K562 (cell line): ENCODE measurements around the gene BMP2K. TPM values are rescaled to one million over a fixed set of nuclear protein-coding genes. Genes with fewer than 3 reads are reported as not detected.

Source experiments
- ATAC-seq: fragments of 200-7000 bp; cut with Tn5 transposase; 3 replicates; pipeline ENCODE4 v1.9.1; 2020; ENCODE audit warnings: moderate library complexity
- BruUV-seq: library from RNA; stranded (reverse); fragments of 400-500 nt; replicated peaks from 2 replicates; lab custom pipeline; 2021; lab: Mats Ljungman, UMichigan
- CTCF ChIA-PET: fragments of 300-600 bp; formaldehyde crosslinking; extraction: SDS; loops from one replicate; lab custom pipeline; 2021; ENCODE audit warnings: low intra/inter-chr PET ratio; lab: Yijun Ruan, JAX
- POLR2A ChIA-PET: fragments of 300-600, 350-650 bp; sonication (Branson Sonifier 250); formaldehyde crosslinking; extraction: SDS; loops from one replicate; lab custom pipeline; 2021; ENCODE audit warnings: antibody characterized with exemption, inconsistent platforms; lab: Yijun Ruan, JAX
- DNase-seq, 4 experiments: peaks; one replicate each; pipeline versions ENCODE4 v3.0.0 to v3.0.0-alpha.2; 2011 to 2018; ENCODE audit warnings: low spot score in 3 of 4, mixed read lengths in 3 of 4; ENCODE audit errors: extremely low read depth in 1 of 4
- FAIRE-seq: peaks from 2 replicates; lab custom pipeline; 2011; peaks lifted over from hg19 to GRCh38; lab: Jason Lieb, UNC
- H2AFZ ChIP-seq: 2 replicates; pipeline ENCODE4 v1.6.0; 2011; ENCODE audit warnings: low read depth, low read length, control low read depth, inconsistent platforms
- H3K27ac ChIP-seq: fragments of 200-600 bp; 3 replicates; pipeline ENCODE4 v1.8.0; 2011; ENCODE audit warnings: low read depth, mild to moderate bottlenecking, control low read depth, inconsistent platforms, low read length, moderate library complexity, mixed read lengths; ENCODE audit errors: extremely low read depth
- H3K27me3 ChIP-seq, 2 experiments: fragments of 300-600 bp in 1 of 2; 2 replicates in 1 of 2; 3 replicates in 1 of 2; pipeline versions ENCODE4 v1.6.0 to v1.8.0; 2011; ENCODE audit warnings: inconsistent platforms in 2 of 2, low read length in 2 of 2, mild to moderate bottlenecking in 1 of 2, mixed read lengths in 1 of 2, moderate library complexity in 1 of 2; ENCODE audit not compliant: control insufficient read depth in 2 of 2, insufficient read depth in 2 of 2
- H3K36me3 ChIP-seq: fragments of 300-600 bp; 3 replicates; pipeline ENCODE4 v1.8.0; 2011; ENCODE audit warnings: mild to moderate bottlenecking, low read length, inconsistent platforms; ENCODE audit not compliant: control insufficient read depth, insufficient read depth
- H3K4me1 ChIP-seq, 2 experiments: fragments of 200-600 bp in 1 of 2; replicated peaks in 1 of 2; 2 replicates in 1 of 2; 3 replicates in 1 of 2; pipeline versions ENCODE4 v1.5.1 to v1.8.0; 2011; ENCODE audit warnings: inconsistent platforms in 2 of 2, low read length in 2 of 2, mild to moderate bottlenecking in 1 of 2, mixed read lengths in 1 of 2, moderate library complexity in 1 of 2; ENCODE audit not compliant: control insufficient read depth in 2 of 2, insufficient read depth in 2 of 2
- H3K4me2 ChIP-seq: 2 replicates; pipeline ENCODE4 v1.6.1; 2011; ENCODE audit warnings: low read length, control low read depth, inconsistent platforms, mixed read lengths; ENCODE audit not compliant: insufficient read depth
- H3K4me3 ChIP-seq: fragments of 200-600 bp; sonication (generic), shearing (Covaris generic); 2 replicates; pipeline ENCODE4 v1.5.1; 2016; ENCODE audit warnings: control low read depth, inconsistent platforms
- H3K79me2 ChIP-seq: fragments of 200-600 bp; 3 replicates; pipeline ENCODE4 v1.8.0; 2011; ENCODE audit warnings: low read length, inconsistent platforms; ENCODE audit not compliant: control insufficient read depth, insufficient read depth
- H3K9ac ChIP-seq, 2 experiments: 2 replicates each; pipeline versions ENCODE4 v1.6.0 to v1.6.1; 2011; ENCODE audit warnings: low read depth in 2 of 2, low read length in 2 of 2, control low read depth in 1 of 2, inconsistent platforms in 1 of 2, mild to moderate bottlenecking in 1 of 2, mixed read lengths in 1 of 2; ENCODE audit not compliant: insufficient read depth in 1 of 2
- H3K9me1 ChIP-seq: one replicate; pipeline ENCODE4 v1.6.0; 2011; ENCODE audit warnings: inconsistent platforms, mild to moderate bottlenecking, low read length, moderate library complexity; ENCODE audit not compliant: control insufficient read depth, insufficient read depth
- H3K9me3 ChIP-seq: replicated peaks from 2 replicates; pipeline ENCODE4 v1.5.1; 2011; ENCODE audit warnings: low read depth, low read length, inconsistent platforms; ENCODE audit not compliant: control insufficient read depth, insufficient read depth
- H4K20me1 ChIP-seq: replicated peaks from 2 replicates; pipeline ENCODE4 v1.6.1; 2011; ENCODE audit warnings: low read length, inconsistent platforms, mixed read lengths; ENCODE audit not compliant: control insufficient read depth, insufficient read depth
- KAT8 ChIP-seq: fragments of 450-650 bp; IDR thresholded peaks from 2 replicates; pipeline ENCODE4 v1.6.1; 2016; ENCODE audit warnings: low read depth, mild to moderate bottlenecking
- PTBP1 ChIP-seq: fragments of 200-400 bp; formaldehyde crosslinking; IDR thresholded peaks from 2 replicates; pipeline ENCODE4 v1.6.1; 2017; ENCODE audit warnings: low read depth, low read length
- RAD21 ChIP-seq, 2 experiments: fragments of 250-450 bp in 1 of 2; fragments of 450-650 bp in 1 of 2; sonication (Bioruptor Pico) in 1 of 2; formaldehyde crosslinking in 1 of 2; IDR thresholded peaks in 1 of 2; conservative IDR thresholded peaks in 1 of 2; 2 replicates each; pipeline versions ENCODE4 v1.4.0 to v1.8.0; 2020 to 2022; ENCODE audit warnings: mild to moderate bottlenecking in 2 of 2, moderate library complexity in 1 of 2
- SMC3 ChIP-seq: conservative IDR thresholded peaks from 2 replicates; pipeline ENCODE4 v1.6.1; 2011; ENCODE audit warnings: low read depth, low read length, improper control_type of control experiment; ENCODE audit not compliant: insufficient read depth
- WGBS: fragments of 100-300 bp; shearing (Covaris generic); methylation state at CpG from one replicate; pipeline ENCODE4 v1.1.6; 2016; ENCODE audit warnings: low coverage, mixed read lengths; ENCODE audit not compliant: insufficient coverage; ENCODE audit errors: missing lambda C conversion rate; 5-methylcytosine and 5-hydroxymethylcytosine counted together
- in situ Hi-C: fragments of 300-500 bp; cut with MboI; formaldehyde crosslinking; loops from 4 replicates; pipeline ENCODE4 v1.15.0; 2018; ENCODE audit warnings: inconsistent platforms, mixed read lengths
- intact Hi-C: fragments of 100-400 bp; cut with micrococcal nuclease; formaldehyde crosslinking; loops from 2 replicates; pipeline ENCODE4 v1.14.2; 2022
- polyA plus RNA-seq, 8 experiments: library from polyadenylated mRNA; depleted of rRNA in 4 of 8; stranded (reverse) in 5 of 8; unstranded in 3 of 8; fragments of >200 nt; fragmentation: Nextera tagmentation in 2 of 8; fragmentation: Illumina TruSeq in 1 of 8; extraction: Ambion mirVana in 2 of 8; extraction: Trizol in 1 of 8; gene quantifications; 2 replicates each; pipeline versions ENCODE4 v1.2.1 to v1.2.3, GENCODE V29; 2011 to 2014; ENCODE audit warnings: inconsistent platforms in 1 of 8, missing spikeins in 1 of 8
- total RNA-seq, 7 experiments: library from RNA; depleted of rRNA in 6 of 7; stranded (reverse); fragments of >200 nt in 6 of 7; fragmentation: Illumina TruSeq in 2 of 7; extraction: Trizol in 2 of 7; gene quantifications; 2 replicates each; pipeline versions ENCODE4 v1.2.1 to v1.2.3, GENCODE V29; 2011 to 2021; ENCODE audit warnings: low replicate concordance in 1 of 7
- TF ChIP-seq, protein P1 (sequence below), 3 experiments: IDR thresholded peaks in 2 of 3; conservative IDR thresholded peaks in 1 of 3; 2 replicates each; pipeline ENCODE4 v1.5.1; 2011 to 2012; ENCODE audit warnings: low read length in 3 of 3, mild to moderate bottlenecking in 3 of 3, control low read depth in 2 of 3, improper control_type of control experiment in 1 of 3, inconsistent platforms in 1 of 3, low read depth in 1 of 3, mixed read lengths in 1 of 3, moderate library complexity in 1 of 3; ENCODE audit not compliant: insufficient read depth in 2 of 3
- TF ChIP-seq, protein P2 (sequence below), 2 experiments: fragments of 450-650 bp; formaldehyde crosslinking in 1 of 2; IDR thresholded peaks; 2 replicates each; pipeline versions ENCODE4 v1.4.0 to v1.6.1; 2014 to 2020; ENCODE audit warnings: mild to moderate bottlenecking in 2 of 2, borderline replicate concordance in 1 of 2, low read depth in 1 of 2

BMP2K gene
- total and polyA plus RNA-seq, 9 of the 15 experiments (the other 6 are each of a cell fraction or from before 2014, with no cell fraction given): 17.0 to 217 (median 104) TPM

DNA sequence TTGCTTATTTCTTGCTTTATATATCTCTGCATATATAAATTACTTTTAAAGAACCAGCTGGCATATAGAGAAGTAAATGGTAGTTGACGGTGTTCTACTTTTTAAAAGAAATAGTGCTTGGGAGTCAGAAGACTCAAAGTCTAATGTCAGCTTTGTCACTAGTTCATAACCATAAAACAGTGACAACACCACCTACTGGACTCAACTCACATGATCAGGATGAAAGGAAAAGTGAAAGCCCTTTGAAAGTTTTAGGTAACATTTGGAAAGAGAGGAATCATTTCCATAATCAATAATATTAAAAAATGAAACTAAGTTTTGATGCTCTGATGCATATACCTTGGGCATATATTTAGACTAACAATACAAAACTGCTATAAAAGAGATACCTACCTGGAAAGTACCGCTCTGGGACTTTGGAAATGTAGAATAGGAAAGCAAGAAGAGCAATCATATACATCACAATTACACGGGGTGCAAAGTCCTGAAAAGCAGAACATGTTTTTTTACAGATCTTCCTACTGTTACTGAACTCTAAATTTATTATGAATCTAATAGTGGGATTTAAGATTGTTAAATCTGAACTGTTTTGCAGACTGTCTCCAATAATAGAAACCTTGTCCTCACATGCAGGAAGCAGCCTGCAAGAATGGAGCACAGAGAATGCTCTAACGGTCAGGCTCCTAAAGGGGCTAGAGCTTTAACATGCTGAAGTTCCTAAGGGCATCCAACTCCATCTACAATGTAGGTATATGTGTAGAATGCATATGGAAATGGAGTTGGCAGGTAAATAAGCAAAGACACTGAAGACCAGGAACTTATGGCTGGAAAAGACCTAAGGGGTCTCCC is 147.5 kb downstream of the BMP2K start:
- in situ Hi-C loops (no loop called here), intact Hi-C loops (loop anchor here (5.0 kb wide), 1 partner anchor 311 kb away; no protein-coding TSS in a partner anchor)
- FAIRE-seq (peak; percentile 60), ATAC-seq (peak; percentile 68)
- no TSS peak for BruUV-seq
- H3K79me2 ChIP-seq: no peaks in the 10 kb centered on the region
- H3K9ac ChIP-seq: no peak overlapping the region
- 55% methylated on average over 4 of the region's 4 CpGs for WGBS
- H4K20me1 ChIP-seq: no peaks in the 10 kb centered on the region
- no peak overlapping the region for H3K4me2 ChIP-seq
- H2AFZ ChIP-seq: no peak overlapping the region
- no peak overlapping the region for H3K27ac ChIP-seq
- H3K4me3 ChIP-seq: no peak overlapping the region
- H3K36me3 ChIP-seq: peaks cover 65% of the 10 kb centered on the region
- ChIA-PET CTCF (no interaction called here), POLR2A (interaction anchor here (2.1 kb wide), 1 partner anchor 8 kb away, joined by 7 read pairs; no protein-coding TSS in a partner anchor)
- no peaks in the 10 kb centered on the region for H3K9me1 ChIP-seq
- peaks cover 0 to 8% of the 10 kb centered on the region in 2 experiments; a peak in 2 of 5 replicates for H3K4me1 ChIP-seq
- no peaks in the 10 kb centered on the region for H3K9me3 ChIP-seq
- H3K27me3 ChIP-seq: no peaks in the 10 kb centered on the region
- no peak for TF ChIP-seq PTBP1
- TF ChIP-seq, protein P1, sequence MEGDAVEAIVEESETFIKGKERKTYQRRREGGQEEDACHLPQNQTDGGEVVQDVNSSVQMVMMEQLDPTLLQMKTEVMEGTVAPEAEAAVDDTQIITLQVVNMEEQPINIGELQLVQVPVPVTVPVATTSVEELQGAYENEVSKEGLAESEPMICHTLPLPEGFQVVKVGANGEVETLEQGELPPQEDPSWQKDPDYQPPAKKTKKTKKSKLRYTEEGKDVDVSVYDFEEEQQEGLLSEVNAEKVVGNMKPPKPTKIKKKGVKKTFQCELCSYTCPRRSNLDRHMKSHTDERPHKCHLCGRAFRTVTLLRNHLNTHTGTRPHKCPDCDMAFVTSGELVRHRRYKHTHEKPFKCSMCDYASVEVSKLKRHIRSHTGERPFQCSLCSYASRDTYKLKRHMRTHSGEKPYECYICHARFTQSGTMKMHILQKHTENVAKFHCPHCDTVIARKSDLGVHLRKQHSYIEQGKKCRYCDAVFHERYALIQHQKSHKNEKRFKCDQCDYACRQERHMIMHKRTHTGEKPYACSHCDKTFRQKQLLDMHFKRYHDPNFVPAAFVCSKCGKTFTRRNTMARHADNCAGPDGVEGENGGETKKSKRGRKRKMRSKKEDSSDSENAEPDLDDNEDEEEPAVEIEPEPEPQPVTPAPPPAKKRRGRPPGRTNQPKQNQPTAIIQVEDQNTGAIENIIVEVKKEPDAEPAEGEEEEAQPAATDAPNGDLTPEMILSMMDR (IDR thresholded peaks at IDR 0.05 in 2 of 3, conservative IDR thresholded peaks at IDR 0.05 in 1 of 3; ENCODE audit: insufficient read depth in 2 of 3, low read depth in 1 of 3, low read length in 3 of 3): peak in 2 of 3 experiments; percentile 23 to 42; a peak in 2 of 6 replicates
- no peak for TF ChIP-seq KAT8
- TF ChIP-seq, protein P2, sequence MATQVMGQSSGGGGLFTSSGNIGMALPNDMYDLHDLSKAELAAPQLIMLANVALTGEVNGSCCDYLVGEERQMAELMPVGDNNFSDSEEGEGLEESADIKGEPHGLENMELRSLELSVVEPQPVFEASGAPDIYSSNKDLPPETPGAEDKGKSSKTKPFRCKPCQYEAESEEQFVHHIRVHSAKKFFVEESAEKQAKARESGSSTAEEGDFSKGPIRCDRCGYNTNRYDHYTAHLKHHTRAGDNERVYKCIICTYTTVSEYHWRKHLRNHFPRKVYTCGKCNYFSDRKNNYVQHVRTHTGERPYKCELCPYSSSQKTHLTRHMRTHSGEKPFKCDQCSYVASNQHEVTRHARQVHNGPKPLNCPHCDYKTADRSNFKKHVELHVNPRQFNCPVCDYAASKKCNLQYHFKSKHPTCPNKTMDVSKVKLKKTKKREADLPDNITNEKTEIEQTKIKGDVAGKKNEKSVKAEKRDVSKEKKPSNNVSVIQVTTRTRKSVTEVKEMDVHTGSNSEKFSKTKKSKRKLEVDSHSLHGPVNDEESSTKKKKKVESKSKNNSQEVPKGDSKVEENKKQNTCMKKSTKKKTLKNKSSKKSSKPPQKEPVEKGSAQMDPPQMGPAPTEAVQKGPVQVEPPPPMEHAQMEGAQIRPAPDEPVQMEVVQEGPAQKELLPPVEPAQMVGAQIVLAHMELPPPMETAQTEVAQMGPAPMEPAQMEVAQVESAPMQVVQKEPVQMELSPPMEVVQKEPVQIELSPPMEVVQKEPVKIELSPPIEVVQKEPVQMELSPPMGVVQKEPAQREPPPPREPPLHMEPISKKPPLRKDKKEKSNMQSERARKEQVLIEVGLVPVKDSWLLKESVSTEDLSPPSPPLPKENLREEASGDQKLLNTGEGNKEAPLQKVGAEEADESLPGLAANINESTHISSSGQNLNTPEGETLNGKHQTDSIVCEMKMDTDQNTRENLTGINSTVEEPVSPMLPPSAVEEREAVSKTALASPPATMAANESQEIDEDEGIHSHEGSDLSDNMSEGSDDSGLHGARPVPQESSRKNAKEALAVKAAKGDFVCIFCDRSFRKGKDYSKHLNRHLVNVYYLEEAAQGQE (IDR thresholded peaks at IDR 0.05; ENCODE audit: borderline replicate concordance): peak; percentile 7; the same call in 1 of the 2 replicates
- TF ChIP-seq, protein P2 (CRISPR knock-in tag; IDR thresholded peaks at IDR 0.05; ENCODE audit: low read depth): no peak
- TF ChIP-seq RAD21 (CRISPR knock-in tag; conservative IDR thresholded peaks at IDR 0.05 in 1 of 2, IDR thresholded peaks at IDR 0.05 in 1 of 2): peak; percentile 23 to 54; a peak in 3 of 4 replicates
- 0 out of 2 replicates have a peak, but pooled peaks have one; percentile 11 for TF ChIP-seq SMC3
- TF ChIP-seq, all 486 proteins: peak for 4
- DNase-seq: peak in 1 of 4 experiments; percentile 15
